Lower leg skin (tissue), 3 donors: ENCODE data around the gene TOX2.

Experiments
- CTCF ChIP-seq, 3 donors: fragments of 450-650 bp; IDR thresholded peaks; one replicate each; pipeline ENCODE4 v1.5.1; 2016; ENCODE audit warnings: antibody characterized with exemption in 3 of 3, mild to moderate bottlenecking in 3 of 3, moderate library complexity in 2 of 3
- POLR2A ChIP-seq, 2 donors: fragments of 450-650 bp; IDR thresholded peaks; one replicate each; pipeline ENCODE4 v1.6.1; 2016 to 2017; ENCODE audit warnings: antibody characterized with exemption in 2 of 2, mild to moderate bottlenecking in 1 of 2, moderate library complexity in 1 of 2

DNA sequence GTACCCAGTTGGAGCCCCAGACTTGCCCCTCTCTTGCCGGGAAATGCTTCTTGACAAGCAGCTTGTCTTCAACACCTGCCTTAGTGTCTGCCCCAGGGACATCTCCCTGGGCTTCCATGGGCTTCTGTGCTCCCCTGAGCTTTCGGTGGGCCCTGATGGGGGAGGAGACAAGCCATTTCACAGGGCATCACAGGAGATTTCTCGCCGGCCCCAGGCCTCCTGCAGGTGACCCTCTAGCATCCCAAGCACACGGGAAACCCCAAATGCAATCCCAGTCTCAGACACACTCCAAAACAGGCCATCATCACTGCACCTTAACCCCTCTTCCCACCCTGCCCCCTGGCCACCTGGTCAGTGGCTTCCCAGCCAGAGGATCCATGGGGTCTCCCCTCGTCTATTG lies 197.8 kb downstream of the TOX2 start:
- no peak for TF ChIP-seq CTCF (IDR thresholded peaks at IDR 0.05)
- no peak for TF ChIP-seq POLR2A (IDR thresholded peaks at IDR 0.05)
